GM21526 (cell line): Measurements from ENCODE around the gene COMTD1.

Source experiments
- ATAC-seq: cut with Tn5 transposase; IDR thresholded peaks from one replicate; pipeline ENCODE4 v1.9.1; 2021; ENCODE audit warnings: moderate library complexity; ENCODE audit not compliant: unreplicated experiment, low FRiP score

The COMTD1 gene

GRCh38 chr10:75235375-75236177, at the start of gene COMTD1:
Gene COMTD1, minus strand, starts transcription at chr10:75235957. Its CDS starts 29 bp downstream, at chr10:75235928.
- peak; percentile 73 for ATAC-seq

DNA sequence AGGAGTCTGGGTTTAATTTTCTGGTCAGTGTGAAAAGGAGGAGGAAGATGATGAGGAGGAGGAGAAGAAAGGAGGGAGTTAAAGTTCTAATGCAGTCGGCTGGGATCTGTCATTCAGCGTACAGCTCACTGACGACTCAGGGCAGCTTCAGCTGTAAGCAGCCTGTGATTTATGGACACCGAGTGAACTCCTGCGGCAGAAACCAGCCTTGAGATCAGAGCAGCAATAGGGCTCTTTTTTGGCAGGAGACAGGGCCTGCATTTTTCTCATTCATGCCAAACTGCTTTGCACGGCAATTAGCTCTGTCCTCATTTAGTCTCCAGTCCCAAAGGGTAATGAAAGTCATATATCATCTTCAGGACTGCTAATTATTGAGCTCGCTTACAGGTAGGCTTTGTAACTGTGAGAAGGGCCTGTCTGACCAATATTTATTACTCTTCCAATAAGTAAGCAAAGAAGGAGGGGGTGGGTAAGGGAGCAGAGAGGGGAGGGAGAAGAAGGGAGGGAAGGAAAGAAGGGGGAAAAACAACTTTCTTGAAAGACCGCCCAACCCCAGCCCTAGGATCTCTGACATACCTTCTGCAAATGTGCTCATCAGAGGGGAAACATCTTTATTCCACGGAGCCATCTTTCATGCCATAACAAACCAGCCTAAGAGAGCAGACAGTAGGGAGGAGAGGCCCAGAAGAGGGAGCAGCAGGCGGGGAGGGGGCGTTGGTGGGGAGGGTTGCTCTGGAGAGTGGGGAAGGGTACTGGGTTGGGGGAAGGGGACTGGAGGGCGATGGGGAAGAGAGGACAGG, 48.1 kb upstream of the COMTD1 start:
- no peak for ATAC-seq

DNA sequence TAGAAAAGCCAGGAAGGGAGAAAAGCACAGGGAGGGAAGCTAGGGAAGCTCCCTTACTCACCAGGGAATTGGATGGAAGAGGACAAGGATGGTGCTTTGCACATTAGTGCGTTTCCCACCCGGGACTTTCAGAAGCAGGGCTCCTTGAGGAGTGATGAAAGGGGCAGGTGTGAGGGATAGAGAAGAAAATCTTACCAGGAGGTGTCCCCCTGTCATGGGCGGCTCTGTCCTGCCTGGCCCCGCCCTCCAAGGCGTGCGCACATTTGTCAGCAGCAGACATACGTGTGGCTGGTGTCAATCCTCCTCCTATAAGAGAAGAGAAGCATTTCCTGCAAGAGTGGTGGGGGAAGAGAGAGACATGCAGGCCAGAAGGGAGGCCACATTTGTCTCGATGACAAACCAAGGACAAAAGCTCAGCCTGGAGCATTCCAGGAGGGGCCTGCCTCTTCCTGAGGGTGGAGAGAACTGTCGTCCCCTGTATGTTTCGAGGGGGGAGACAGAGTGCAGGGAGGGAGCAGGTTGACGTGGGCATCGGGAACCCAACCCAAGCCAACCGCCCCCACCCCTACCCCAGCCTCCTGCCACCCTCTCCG, 47.4 kb upstream of the COMTD1 start:
- ATAC-seq: no peak

GRCh38 chr10:75281974-75282373, 46.2 kb upstream of the COMTD1 start:
- ATAC-seq: no peak

DNA sequence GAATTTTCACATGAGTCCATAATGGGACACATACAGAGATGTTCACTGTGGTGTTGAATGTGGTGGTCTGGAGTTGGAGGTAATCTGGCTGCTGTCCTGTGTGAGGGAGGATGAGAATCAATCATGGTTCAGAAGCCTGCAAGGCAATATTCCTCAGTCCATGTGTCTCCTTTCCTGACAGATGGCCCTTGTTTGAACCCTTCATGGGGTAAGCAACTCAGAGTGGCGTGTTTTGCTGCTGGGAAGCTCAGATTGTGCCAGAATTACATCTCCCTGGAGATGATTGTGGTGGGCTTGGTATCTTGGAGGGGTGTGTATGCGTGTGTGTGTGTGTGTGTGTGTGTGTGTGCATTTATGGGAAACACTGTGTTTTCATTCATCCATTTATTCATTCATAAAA, 44.5 kb upstream of the COMTD1 start:
- no peak for ATAC-seq

DNA sequence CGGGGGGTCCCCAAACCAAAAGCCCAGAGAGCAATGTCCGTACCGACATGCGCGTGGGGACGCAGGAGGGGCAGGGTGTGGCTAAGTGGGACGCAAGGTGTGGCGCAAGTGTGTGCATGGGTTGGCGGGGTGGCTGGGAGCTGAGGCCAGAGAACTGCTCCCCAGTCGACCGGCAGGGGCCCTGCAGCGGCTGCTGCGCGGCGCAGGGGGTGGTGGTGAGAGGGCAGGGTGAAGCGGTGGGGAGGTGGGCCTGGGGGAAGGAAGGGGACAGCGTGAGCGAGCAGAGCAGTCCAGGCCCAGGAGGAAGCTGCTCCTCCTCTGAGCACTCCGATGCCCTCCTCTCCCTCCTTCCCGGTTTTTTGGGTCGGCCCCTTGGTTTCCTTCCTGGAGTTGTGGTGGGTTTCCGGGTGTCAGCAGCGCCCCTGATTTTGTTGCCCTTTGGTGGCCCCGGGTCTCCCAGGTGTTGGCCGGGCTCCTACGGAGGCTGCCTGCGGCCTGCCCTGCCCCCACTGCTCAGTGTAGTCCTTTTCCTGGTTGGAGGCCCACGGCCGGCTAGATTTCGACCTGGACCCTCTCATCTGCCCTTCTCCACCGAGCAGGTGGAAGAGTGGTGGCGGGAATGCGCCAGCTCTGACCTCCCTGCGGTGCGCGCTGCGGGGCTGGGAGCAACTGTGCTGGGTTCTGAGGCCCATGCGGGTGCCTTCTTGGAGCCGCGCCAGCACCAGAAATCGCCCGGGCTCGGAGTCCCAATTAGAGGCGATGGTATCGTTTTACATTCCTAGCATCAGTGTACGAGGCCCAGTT, 40.5 kb upstream of the COMTD1 start:
- no peak for ATAC-seq

DNA sequence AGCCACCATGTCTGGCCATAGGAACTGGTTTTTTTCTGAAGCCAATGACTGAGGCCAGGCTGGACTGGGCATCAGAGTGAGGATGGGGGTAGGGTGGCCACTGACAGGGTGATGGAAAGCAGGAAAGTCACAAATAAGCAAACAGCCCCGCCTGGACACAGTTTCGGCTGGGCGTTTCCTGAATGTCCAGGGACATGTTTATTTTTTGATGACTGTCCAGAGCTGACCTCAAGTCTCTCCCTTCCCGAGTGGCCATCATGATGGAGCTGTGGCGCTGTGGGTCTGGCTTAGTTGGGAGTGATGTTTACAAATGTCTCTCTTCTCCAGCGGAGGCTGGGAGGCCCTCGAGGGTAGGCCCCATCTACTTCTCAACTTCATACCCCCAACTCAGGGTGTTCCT, 37.1 kb upstream of the COMTD1 start:
- ATAC-seq: no peak

- ATAC-seq: no peak
Observed at GRCh38 chr10:75272094-75272493, 36.3 kb upstream of the COMTD1 start.

DNA sequence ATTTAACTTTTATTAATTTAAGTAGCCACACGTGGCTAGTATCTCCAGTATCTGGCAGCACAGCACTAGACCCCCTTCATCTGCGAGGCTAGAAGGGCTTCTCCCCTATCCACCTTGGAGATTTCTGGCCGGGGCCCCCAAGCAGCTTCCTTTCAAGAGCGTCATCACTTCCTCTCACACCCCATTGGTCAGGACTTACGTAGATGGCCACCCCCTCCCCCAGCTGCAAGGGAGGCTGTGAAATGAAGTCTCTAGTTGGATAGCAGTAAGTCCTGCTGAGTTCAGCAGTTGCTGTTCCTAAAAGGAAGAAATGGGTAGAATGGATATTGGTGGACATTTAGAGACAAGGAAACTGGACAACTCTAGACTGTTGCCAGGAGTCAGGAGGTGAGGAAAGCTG, 33.8 kb upstream of the COMTD1 start:
- ATAC-seq: no peak

- ATAC-seq: no peak
Observed at GRCh38 chr10:75266945-75267344, 31.2 kb upstream of the COMTD1 start.

GRCh38 chr10:75265856-75266255, 30.1 kb upstream of the COMTD1 start:
- no peak for ATAC-seq

- no peak for ATAC-seq
Observed at GRCh38 chr10:75263806-75264205, 28.0 kb upstream of the COMTD1 start.

DNA sequence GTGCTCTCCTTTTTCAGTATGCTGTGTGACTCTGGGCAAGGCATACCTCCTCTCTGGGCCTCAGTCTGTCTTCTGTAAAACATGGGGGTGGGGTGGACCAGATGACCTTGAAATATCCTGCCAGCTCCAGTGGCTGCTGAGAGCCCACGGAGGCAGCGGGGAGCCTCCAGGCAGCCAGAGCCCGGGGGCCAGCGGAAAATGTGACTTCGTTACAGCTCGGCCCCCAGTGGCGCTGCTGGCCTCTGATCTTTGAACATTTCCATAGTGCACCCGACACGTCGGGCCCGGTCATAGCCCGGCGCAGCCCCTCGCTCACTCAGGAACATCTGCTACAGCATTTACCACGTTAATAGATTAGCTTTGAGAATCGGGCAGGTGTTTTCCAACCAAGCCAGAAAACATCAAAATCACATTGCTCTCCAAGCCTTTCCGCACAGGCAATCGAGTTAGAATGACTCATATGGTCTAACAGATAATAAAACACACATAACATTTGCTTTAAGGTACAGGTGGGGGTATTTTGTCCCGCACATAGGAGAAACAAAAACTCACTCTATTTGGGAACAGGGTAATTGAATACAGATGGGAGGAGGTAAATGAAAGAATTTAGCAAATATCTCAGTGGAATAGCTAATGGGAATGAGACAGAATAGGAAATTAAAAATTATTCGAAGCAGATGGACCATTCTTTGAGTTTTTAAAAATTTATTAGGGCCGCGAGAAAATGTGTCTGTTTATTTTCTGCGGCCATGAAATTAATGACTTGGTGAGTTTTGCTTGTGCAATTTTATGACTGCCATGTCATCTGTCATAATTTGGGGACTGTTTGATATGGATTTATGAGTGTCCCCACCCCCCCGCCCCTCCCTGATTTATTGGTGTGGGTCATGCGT, 26.3 kb upstream of the COMTD1 start:
- no peak for ATAC-seq

DNA sequence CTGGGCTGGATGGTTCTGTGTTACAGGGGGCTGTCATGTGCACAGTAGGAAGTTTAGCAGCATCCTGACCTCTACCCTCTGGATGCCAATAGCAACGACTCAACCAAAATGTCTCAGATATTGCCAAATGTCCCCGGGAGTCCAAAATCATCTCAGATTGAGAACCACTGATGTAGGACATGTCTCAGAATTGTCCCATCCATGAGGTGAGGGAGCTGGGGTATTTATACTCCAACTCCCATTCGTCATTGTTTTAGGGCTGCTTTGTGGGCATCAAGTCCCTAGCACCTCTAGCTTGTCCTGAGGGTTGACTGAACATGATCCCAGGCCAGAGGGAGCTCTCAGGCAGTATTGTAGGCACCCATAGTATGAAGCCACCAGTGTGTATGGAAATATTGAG, 25.2 kb upstream of the COMTD1 start:
- no peak for ATAC-seq

GRCh38 chr10:75254739-75255138, 19.0 kb upstream of the COMTD1 start:
- ATAC-seq: no peak

DNA sequence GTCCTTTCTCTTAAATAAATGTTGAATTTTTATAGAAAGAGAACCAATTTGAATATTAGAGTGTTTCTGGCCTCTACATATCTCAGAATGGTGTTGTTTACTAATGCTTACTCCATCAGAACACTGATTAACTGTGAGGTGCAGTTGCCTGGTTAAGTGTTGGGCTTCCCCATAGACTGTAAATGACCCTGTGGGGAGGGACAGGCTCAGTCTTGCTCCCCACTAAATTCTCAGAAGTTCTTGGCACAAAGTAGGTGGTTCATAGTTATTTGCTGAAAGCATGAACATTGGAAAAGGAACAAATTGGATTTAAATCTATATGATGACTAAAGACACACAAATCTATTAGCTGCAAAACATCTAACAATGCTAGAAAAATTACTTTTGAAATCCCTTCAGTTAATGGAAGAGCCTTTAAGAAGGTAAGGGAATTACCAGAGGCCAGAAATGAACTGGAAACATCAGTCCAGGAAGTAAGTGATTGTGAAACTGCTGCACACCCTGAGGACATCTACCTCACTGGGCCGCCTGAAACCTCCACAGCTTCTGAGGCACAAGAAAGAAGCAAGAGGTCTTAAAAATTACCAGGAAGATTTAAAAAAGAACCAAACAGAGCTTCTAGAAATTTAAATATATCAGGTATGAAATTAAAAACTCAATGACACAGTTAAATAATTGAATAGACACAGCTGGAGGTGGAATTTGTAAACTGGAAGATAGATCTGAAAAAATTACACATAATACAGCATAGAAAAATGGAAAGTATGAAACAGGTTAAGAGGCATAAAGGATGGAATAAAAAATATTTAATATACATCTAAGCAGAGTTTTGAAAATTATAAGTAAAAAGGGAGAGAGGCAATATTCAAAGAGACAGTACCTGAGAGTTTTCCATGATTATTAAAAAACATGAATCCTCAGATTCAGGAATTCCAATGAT, 17.8 kb upstream of the COMTD1 start:
- ATAC-seq: no peak

DNA sequence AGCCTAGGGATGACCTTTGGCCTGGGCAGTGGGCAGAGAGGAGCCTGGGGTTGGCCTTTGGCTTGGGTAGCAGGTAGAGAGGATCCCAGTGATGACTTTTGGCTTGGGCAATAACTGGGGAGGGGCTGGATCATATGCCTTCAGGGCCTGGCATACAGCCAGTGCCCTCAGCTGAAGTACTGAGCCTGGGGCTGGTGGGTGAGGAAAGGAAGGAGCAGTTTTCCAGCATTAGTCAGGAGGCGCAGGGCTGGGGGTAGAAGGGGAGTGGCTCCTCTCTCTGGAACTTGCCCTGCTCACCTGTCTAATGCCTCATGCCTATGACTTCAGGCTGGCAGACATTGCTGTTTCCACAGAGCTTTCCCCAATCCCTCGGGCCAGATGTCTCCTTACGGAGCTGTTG, 15.2 kb upstream of the COMTD1 start:
- ATAC-seq: no peak

DNA sequence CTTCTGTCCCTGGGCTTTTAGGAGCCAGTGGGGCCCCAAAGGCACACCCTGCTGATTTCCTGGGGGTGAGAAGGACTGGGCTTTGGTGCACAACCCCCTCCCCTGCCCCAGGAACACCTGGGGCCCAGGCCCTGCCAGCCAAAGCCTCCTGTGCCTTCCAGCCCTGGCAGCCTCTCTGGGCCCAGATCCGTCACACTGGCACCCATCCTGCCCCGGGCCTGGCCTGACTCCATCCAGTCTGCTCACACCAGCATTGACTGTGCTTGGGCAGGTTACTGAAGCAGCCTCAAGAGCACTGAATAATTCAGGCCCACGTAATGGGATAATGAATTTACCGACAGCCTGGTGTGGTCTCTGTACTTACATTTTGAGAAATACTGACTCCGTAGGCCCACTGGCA, 12.0 kb upstream of the COMTD1 start:
- no peak for ATAC-seq

DNA sequence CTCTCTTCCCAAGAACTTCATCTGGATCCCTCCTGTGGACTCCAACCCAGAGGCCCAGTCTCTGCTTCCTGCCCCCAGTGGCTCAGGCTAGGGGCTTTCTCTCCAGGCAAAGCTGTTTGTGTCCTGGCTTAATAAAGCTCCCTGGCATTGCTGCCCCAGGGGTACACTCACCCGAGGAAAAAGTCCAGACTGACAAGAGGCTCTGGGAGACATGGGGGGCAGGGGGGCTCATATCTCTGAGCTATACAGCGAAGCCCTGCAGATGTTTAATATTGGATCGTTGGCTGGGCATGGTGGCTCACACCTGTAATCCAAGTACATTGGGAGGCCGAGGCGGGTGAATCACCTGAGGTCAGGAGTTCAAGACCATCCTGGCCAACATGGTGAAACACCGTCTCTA, 10.7 kb upstream of the COMTD1 start:
- no peak for ATAC-seq
